NCI-H2029 (cell line): ENCODE data around the gene VAV3.
"Not testable (repeated sequence)": the region's sequence is repeated elsewhere in the genome, so short reads cannot be mapped to it uniquely, and the experiment has no call there.

Source experiments
- DNase-seq: peaks from one replicate; lab custom pipeline; 2025; lab: John Stamatoyannopoulos, UW

VAV3 gene

DNA sequence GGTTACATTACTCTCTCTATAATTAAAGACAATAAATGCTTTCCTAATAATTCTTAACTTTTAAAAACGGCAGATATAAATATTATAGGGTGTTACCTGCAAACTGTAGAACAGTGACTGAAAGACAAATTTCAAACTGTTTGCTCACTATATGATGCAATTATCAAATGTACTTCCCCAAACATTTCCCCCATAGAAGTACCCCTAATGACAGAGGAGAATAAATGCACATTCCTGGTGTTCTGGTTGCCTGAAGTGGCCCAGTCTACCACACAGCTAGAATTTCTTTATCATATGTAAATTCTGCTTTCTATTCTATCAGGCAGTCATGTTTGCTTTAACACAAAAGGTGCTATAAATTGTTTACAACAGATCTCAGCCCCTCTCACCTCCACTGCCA, 70.4 kb downstream of the VAV3 start:
- DNase-seq = no peak

GRCh38 chr1:107893350-107893749, 71.6 kb downstream of the VAV3 start:
- DNase-seq = not testable (repeated sequence)

DNA sequence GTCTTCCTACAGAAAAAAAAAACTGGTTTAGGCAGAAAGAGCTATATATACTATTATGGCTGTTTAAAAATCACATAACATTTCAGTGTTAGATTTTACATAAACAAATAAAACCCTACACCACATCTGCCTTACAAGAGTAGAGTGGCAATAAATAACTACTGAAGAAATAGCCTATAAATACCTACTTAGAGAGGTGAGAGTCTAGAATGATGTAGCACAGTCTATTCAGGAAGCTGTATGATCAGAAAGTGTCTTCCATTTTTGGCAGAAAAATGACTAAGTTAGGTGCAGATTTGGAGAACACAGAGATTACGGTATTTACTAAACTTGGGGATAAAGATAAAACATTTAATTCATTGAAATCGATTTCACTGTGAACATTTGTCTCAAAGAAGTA, 75.5 kb downstream of the VAV3 start:
- DNase-seq = no peak

GRCh38 chr1:107883562-107883961, 81.4 kb downstream of the VAV3 start:
- DNase-seq = no peak

GRCh38 chr1:107879927-107880326, 85.1 kb downstream of the VAV3 start:
- DNase-seq = no peak

DNA sequence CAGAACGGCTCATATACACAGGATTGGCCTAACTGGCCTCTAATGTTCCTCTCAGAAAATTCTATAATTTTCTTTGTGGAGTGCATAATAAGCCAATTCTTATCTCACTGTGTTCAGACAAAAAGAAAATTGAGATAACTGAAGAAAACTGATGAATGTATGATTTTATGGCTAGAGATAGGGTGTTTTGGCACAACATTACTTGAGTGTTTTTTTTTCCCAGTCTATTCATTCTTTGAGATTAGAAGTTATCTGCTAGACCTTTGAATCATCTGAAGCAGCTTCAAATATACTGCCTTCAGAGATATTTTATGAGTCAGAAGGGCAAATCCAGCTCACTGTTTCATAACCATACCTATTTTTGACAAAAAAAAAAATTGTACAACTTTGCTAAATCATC, 85.6 kb downstream of the VAV3 start:
- DNase-seq = no peak

DNA sequence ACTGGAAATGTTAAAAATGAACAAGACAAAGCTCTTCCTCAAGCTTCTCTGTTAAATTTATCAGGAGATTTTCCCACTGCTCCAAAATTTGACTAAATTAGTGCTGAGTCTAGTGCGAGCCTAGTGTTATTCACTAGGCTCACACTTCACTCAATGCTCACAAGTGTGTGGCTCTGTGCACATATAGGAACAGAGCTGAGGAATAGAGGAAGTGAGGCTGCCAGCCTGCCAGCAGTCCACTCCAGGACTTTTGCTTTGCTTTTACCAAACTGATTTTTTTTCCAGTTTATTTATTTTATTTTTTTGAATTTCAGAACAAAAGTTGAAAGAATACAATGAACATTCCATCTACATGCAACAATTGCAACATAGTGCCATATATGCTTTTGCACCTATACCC, 87.2 kb downstream of the VAV3 start:
- no peak for DNase-seq

- DNase-seq = no peak
These were observed 87.9 kb downstream of the VAV3 start for GRCh38 chr1:107877092-107877491.

GRCh38 chr1:107875689-107876088, 89.3 kb downstream of the VAV3 start:
- no peak for DNase-seq

GRCh38 chr1:107874221-107874620, 90.8 kb downstream of the VAV3 start:
- DNase-seq = no peak

DNA sequence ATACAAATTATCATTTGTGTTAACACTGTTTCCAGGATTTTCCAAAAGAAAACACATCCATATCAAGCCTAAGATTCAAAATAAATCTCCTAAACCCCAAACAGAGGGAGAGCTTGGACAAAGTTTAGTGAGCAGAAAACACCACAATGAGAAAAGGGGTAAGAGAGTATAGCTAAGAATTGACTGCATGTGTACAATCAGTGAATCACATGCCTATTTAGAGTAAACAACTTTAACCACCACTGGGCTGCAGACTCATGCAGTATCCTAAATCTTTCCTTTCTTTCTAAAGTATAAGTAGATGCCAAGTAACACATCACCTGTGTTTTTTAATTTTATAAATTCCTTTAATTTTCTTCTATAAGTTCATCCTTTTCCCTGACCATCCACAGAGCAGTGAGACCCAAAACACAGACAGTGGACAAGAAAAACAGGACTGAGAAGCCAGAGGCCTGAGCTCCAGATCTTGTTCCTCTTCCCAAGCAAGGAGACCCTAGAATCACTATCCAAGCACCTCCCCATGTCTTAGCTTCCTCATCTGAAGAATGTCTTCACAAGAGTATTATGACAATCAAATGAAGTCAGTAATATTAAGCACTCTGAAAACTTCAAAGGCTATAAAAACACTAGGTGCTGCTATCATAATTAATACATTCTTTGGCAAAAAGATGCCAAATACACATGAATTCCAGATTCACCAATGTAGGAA, 93.1 kb downstream of the VAV3 start:
- no peak for DNase-seq

DNA sequence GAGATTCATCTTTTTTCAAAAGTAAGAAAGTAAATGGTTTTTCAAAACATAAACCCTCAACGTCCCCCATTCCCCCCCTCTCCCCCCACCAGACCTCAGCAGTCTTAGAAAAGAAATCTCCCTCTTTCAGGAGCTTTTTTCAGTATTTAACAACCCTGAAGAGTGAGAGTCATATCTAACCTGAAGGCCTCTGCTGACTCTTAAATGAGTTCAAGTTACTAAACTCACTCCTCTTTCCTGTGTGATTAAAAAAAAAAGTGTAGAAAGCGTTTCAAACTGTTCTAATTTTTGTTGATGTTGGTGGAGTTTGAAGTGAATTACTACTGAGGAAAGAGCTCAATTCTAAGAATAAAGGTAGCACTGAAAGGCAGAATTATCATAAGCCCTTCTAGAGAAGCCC, 93.7 kb downstream of the VAV3 start:
- DNase-seq = no peak

GRCh38 chr1:107870696-107871095, 94.3 kb downstream of the VAV3 start:
- no peak for DNase-seq

- no peak for DNase-seq
These were observed 97.1 kb downstream of the VAV3 start for GRCh38 chr1:107867897-107868296.

DNA sequence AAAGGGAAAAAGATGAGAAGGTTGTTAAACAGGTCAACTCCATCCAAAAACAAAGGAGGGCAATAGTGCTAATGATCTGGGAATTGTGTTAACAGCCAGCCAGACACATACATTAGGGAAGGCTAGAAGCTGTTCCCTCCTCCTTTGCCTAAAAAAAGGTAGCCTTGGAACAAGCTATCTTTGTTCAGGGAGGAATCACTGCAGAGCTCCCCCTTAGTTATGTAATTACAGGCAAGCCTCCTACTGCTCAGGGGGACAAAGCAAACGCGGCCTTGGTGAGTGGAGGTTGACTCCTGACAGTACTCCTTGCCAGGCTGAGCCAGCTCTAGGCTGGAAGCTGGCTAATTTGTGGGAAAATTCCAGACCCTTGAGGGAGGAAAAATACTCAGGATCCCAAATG, 97.6 kb downstream of the VAV3 start:
- DNase-seq = no peak

DNA sequence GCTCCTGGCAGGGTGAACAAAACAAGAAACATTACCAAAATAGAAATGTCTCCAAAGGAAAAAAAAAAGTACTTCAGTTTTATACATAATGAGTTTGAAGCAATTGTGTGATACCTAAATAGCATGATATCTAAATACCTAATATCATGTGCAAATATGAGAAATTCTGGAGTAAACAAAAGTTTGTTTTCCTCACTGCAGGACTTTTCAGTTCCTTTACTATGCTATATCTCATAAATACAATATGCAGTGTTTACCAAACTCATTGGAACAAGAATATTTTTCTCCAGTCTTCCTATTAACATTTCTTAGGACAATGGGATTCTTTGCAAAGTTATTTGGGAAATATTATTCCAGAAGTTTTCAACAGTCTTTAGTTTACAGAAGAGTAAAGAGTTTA, 98.1 kb downstream of the VAV3 start:
- DNase-seq = no peak

- DNase-seq = no peak
These were observed 99.4 kb downstream of the VAV3 start for GRCh38 chr1:107865627-107866026.

GRCh38 chr1:107863342-107863741, 101.6 kb downstream of the VAV3 start:
- DNase-seq = no peak

DNA sequence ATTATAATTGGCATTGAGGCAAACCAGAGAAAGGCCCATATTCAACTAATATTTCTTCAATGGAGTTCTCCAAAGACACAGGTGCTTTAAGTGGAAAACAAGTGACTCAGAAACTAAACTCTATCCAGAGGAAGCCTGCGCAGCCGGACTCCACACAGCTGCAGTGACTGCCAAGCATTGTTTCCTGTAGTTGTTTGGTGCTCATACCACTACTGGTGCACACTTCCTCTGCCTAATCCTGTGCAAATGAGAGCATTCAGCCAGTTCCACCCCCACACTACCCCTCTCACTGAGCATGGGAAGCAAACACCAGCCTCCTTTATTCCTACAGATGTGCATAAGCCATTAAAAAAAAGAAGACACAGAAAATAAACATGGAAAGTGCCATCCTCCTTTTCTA, 102.9 kb downstream of the VAV3 start:
- no peak for DNase-seq

DNA sequence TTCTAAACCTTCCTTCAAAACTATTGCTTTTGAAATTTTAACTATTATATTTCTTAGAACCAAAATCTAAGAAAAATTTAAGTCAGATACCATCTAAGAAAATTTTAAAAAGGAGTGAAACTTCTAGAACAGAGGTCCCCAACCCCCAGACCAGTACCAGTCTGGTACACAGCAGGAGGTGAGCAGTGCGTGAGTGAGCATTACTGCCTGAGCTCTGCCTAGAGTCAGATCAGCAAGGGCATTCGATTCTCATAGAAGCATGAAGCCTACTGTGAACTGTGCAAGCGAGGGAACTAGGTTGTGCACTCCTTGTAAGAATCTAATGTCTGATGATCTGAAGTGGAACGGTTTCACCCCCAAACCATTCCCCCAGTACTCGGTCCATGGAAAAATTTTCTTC, 106.7 kb downstream of the VAV3 start:
- DNase-seq = no peak

- DNase-seq = no peak
These were observed 113.6 kb downstream of the VAV3 start for GRCh38 chr1:107851418-107851817.

DNA sequence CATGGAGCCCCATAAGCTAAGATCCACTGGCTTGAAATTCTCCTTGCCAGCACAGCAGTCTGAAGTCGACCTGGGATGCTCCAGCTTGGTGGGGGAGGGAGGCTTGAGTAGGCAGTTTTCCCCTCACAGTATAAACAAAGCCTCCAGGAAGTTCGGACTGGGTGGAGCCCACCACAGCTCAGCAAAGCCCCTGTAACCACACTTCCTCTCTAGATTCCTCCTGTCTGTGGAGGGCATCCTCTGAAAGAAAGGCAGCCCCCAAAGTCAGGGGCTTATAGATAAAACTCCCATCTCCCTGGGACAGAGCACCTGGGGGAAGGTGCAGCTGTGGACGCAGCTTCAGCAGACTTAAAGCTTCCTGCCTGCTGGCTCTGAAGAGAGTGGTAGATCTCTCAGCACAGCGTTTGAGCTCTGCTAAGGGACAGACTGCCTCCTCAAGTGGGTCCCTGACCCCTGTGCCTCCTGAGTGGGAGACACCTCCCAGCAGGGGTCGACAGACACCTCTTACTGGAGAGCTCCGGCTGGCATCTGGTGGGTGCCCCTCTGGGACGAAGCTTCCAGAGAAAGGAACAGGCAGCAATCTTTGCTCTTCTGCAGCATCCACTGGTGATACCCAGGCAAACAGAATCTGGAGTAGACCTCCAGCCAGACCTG, 120.3 kb downstream of the VAV3 start:
- DNase-seq = not testable (repeated sequence)

DNA sequence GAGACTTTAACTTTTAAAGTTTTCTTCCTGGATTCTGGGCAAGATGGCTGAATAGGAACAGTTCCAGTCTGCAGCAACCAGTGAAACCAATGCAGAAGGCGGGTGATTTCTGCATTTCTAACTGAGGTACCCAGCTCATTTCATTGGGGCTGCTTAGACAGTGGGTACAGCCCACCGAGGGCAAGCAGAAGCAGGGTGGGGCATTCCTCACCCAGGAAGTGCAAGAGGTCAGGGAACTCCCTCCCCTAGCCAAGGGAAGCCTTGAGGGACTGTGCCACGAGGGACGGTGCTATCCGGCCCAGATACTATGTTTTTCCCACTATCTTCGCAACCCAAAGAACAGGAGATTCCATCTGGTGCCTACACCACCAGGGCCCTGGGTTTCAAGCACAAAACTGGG, 121.0 kb downstream of the VAV3 start:
- DNase-seq = no peak

DNA sequence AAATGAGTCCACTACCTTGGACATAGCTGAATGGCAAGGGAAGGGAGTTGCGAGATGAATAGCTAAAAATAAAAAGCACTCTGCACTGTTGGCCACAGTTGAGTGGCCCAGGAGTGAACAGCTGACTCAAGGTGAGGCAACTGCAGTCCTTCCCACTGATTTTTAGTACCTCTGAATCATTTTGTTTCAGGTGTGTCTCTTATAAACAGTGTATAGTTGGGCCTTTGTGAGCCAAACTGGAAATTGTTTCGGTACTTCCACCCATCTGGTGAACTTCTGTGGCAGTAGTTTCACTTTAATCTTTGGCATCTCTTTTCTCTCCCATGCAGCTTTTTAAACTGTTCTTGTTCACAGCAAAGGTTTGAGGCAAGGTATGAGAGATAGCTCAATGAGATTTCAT, 122.7 kb downstream of the VAV3 start:
- DNase-seq = no peak
